PFSK-1 (cell line): ENCODE measurements around the gene IL1RN.

ENCODE experiments used
- FOXP2 ChIP-seq: optimal IDR thresholded peaks from 2 replicates; pipeline ENCODE3; 2011; ENCODE audit warnings: borderline replicate concordance, control low read depth, inconsistent platforms; ENCODE audit not compliant: insufficient read depth; ENCODE audit errors: extremely low read length, extremely low read depth
- POLR2AphosphoS5 ChIP-seq: IDR thresholded peaks from 2 replicates; pipeline ENCODE4 v1.6.1; 2012; ENCODE audit warnings: low read depth, mild to moderate bottlenecking, control low read depth, low read length, moderate library complexity
- SIN3A ChIP-seq: IDR thresholded peaks from 2 replicates; pipeline ENCODE4 v1.6.1; 2012; ENCODE audit warnings: mild to moderate bottlenecking, low read length, moderate library complexity, borderline replicate concordance; ENCODE audit not compliant: insufficient read depth
- TAF1 ChIP-seq: IDR thresholded peaks from 2 replicates; pipeline ENCODE4 v1.6.1; 2012; ENCODE audit warnings: low read length, control low read depth, borderline replicate concordance; ENCODE audit not compliant: insufficient read depth
- TF ChIP-seq, protein P1 (sequence below), 2 experiments: IDR thresholded peaks; 2 replicates each; pipeline versions ENCODE4 v1.6.1 to v1.8.0; 2011 to 2012; ENCODE audit warnings: low read depth in 2 of 2, low read length in 2 of 2, control low read depth in 1 of 2, inconsistent platforms in 1 of 2, mild to moderate bottlenecking in 1 of 2, moderate library complexity in 1 of 2; ENCODE audit not compliant: insufficient read depth in 1 of 2

IL1RN gene

DNA sequence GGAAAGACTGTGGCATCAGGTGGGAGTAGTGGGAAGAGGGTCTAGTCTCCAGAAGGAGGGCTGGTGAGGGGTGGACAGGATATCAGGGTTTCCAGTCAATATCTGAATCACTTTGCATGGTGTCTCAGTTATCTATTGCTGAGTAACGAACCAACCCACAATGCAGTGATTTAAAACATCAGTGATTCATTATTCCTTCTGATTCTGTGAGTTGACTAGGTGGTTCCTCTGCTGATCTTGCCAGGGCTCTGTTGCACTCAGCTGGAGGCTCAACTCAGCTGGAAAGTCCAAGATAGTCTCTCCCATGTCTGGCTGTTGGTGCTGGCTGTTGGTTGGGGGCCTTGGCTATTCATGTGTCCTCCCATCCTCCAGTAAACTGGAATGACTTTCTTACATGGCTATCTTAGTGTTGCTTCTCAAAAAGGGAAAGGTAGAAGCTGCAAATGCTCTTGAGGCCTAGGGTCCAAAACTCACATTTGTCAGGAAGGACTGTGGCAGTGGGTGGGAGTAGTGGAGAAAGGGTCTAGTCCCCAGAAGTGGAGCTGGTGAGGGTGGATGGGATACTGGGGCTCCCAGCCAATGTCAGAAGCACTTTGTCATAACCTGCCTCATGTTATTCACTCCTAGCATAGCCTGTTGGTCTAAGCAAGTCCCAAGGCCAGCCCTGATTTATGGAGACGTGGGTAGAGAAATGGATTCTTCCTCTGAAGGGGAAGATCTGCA lies 45.7 kb upstream of the IL1RN start:
- no peak for TF ChIP-seq FOXP2
- no peak for TF ChIP-seq POLR2AphosphoS5
- TF ChIP-seq, protein P1, sequence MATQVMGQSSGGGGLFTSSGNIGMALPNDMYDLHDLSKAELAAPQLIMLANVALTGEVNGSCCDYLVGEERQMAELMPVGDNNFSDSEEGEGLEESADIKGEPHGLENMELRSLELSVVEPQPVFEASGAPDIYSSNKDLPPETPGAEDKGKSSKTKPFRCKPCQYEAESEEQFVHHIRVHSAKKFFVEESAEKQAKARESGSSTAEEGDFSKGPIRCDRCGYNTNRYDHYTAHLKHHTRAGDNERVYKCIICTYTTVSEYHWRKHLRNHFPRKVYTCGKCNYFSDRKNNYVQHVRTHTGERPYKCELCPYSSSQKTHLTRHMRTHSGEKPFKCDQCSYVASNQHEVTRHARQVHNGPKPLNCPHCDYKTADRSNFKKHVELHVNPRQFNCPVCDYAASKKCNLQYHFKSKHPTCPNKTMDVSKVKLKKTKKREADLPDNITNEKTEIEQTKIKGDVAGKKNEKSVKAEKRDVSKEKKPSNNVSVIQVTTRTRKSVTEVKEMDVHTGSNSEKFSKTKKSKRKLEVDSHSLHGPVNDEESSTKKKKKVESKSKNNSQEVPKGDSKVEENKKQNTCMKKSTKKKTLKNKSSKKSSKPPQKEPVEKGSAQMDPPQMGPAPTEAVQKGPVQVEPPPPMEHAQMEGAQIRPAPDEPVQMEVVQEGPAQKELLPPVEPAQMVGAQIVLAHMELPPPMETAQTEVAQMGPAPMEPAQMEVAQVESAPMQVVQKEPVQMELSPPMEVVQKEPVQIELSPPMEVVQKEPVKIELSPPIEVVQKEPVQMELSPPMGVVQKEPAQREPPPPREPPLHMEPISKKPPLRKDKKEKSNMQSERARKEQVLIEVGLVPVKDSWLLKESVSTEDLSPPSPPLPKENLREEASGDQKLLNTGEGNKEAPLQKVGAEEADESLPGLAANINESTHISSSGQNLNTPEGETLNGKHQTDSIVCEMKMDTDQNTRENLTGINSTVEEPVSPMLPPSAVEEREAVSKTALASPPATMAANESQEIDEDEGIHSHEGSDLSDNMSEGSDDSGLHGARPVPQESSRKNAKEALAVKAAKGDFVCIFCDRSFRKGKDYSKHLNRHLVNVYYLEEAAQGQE (IDR thresholded peaks at IDR 0.05; ENCODE audit: insufficient read depth in 1 of 2, low read depth in 2 of 2, low read length in 2 of 2), result no peak
- no peak for TF ChIP-seq SIN3A
- TF ChIP-seq TAF1, result no peak

DNA sequence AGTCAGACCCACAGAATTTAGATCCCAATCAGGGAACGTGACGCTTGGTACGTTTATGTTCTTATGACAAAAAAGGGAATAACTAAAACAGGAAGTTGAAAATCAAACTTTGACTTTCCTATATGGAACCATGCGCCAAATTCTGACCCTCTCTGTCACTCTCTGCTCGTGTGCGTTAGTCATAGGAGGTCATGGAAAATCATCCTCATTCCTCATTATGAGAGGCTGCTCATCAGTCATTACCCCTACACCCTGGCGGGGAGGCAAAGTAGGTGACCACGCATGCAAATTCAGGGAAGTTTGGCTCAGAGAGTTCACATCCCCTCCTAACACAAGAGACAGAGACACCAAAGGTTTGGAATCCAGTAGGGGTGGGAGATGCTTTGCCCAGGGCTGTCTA lies 44.1 kb upstream of the IL1RN start:
- TF ChIP-seq POLR2AphosphoS5 (no peak), FOXP2 (no peak), SIN3A (no peak), TAF1 (no peak)
- TF ChIP-seq, protein P1 (IDR thresholded peaks at IDR 0.05; ENCODE audit: insufficient read depth in 1 of 2, low read depth in 2 of 2, low read length in 2 of 2), result no peak

DNA sequence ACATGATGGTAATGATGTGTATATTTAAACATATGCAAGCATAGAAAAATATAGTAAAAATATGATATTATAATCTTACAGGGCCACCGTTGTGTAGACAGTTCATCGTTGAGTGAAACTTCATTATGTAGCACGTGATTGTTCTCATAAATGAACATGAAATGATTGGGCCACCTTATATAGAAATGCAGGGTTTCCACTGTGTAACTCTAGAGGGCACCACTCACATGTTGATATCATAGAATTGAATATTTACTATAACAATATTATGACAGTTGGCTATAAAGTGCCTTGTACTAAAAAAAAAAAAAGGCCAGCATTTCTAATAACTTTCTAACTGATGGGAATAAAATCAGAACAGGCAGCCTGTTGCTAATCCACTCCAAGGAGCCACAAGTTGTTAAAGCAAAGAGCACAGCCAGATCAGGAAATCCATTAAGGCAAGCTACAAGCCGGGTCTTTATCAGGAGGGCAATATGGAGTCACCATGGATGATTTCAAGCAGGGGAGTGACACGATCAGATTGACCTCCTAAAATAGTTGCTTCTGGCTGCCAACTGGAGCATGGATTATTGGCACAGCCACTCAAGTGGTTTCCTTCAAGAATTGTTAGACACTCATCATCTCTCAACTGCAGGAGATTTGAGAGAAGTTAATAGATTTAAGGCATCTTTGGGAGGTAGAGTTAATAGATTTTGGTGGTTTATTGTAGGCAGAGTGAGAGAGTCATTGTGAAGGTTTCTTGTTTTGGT lies 43.0 kb upstream of the IL1RN start:
- TF ChIP-seq, protein P1 (IDR thresholded peaks at IDR 0.05; ENCODE audit: insufficient read depth in 1 of 2, low read depth in 2 of 2, low read length in 2 of 2), result no peak
- TF ChIP-seq TAF1 (no peak), POLR2AphosphoS5 (no peak), FOXP2 (no peak), SIN3A (no peak)

DNA sequence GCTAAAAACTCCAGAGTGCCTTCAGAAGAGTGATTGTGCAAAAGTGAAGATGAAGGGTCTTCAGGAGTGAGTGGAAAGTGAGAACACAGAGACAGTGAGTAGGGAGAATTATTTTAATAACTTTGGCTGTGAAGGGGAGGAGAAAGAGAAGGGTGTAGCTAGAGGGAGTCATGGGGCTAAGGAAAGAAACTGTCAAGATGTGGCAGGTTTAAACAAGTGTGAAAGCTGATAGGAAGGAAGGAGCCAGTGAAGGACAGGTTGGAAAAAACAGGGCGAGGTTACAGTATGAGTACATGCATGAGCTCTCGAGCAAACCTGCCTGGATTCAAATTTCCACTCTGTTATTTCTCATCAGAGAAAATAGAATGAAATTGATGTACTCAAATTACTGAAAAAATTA lies 41.9 kb upstream of the IL1RN start:
- TF ChIP-seq POLR2AphosphoS5, result no peak
- TF ChIP-seq TAF1, result no peak
- TF ChIP-seq, protein P1 (IDR thresholded peaks at IDR 0.05; ENCODE audit: insufficient read depth in 1 of 2, low read depth in 2 of 2, low read length in 2 of 2), result no peak
- TF ChIP-seq FOXP2, result no peak
